ENCODE measurements around the gene B4GALT6. TPM values are rescaled to one million over a fixed set of nuclear protein-coding genes. Genes with fewer than 3 reads are reported as not detected.

B4GALT6 gene
- total RNA-seq, 1 experiment from 2014 or later: 22.4 TPM

- H3K4me1 ChIP-seq: peaks cover 59% of the 10 kb centered on the region
- Mint-ChIP-seq H3K27me3 (ENCODE audit: insufficient read depth, unreplicated experiment) (no peaks in the 10 kb centered on the region), H3K36me3 (ENCODE audit: insufficient read depth, unreplicated experiment) (peaks cover 10% of the 10 kb centered on the region), H3K9me3 (ENCODE audit: unreplicated experiment) (no peaks in the 10 kb centered on the region), H3K4me3 (ENCODE audit: unreplicated experiment) (no peak overlapping the region), H3K27ac (ENCODE audit: unreplicated experiment) (peak overlapping the region; percentile 33), H3K4me1 (ENCODE audit: low read depth, unreplicated experiment) (peaks cover 29% of the 10 kb centered on the region)
- ChIA-PET CTCF (interaction anchor here (1.5 kb wide), 1 partner anchor 222 kb away, joined by 4 read pairs; no protein-coding TSS in a partner anchor), POLR2A (no interaction called here)
- H3K36me3 ChIP-seq (ENCODE audit: control insufficient read depth, insufficient read depth, low read length): no peaks in the 10 kb centered on the region
- no peak overlapping the region for H3K4me3 ChIP-seq (ENCODE audit: low read depth, low read length)
- BruUV-seq (replicated peaks): no TSS peak
- H3K9me3 ChIP-seq: no peaks in the 10 kb centered on the region
- H3K27me3 ChIP-seq (replicated peaks; ENCODE audit: control insufficient read depth, insufficient read depth, low read length): no peaks in the 10 kb centered on the region
- intact Hi-C loops (cut with micrococcal nuclease; ENCODE audit: unreplicated experiment): loop anchor here (2.0 kb wide), 1 partner anchor 60 kb away; no protein-coding TSS in a partner anchor
- no peak for DNase-seq
- TF ChIP-seq, protein P1, sequence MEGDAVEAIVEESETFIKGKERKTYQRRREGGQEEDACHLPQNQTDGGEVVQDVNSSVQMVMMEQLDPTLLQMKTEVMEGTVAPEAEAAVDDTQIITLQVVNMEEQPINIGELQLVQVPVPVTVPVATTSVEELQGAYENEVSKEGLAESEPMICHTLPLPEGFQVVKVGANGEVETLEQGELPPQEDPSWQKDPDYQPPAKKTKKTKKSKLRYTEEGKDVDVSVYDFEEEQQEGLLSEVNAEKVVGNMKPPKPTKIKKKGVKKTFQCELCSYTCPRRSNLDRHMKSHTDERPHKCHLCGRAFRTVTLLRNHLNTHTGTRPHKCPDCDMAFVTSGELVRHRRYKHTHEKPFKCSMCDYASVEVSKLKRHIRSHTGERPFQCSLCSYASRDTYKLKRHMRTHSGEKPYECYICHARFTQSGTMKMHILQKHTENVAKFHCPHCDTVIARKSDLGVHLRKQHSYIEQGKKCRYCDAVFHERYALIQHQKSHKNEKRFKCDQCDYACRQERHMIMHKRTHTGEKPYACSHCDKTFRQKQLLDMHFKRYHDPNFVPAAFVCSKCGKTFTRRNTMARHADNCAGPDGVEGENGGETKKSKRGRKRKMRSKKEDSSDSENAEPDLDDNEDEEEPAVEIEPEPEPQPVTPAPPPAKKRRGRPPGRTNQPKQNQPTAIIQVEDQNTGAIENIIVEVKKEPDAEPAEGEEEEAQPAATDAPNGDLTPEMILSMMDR (IDR thresholded peaks at IDR 0.05; ENCODE audit: insufficient read depth in 1 of 2, low read depth in 1 of 2, low read length in 1 of 2, severe bottlenecking in 1 of 2, unreplicated experiment in 1 of 2): no peak
Observed at GRCh38 chr18:31646332-31647126, 37.9 kb downstream of the B4GALT6 start.

DNA sequence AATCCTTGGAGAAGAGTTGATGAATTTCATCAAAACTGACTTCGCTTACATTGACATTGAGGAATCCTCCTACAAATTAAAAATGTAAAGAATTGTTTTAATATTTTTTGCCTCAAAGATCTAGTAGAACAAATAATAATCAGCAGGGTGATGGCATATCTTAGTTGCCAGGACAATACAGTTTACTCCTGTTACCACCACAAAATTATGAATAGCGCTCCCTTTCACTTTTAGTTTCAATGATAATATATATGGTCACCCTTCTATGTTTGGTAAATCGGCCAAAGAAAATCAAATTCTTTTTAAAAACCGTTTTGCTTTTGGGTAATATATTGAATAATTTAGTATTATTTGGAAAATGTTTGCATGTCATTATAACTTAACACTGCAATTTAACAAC, 39.0 kb downstream of the B4GALT6 start:
- Histone ChIP-seq H3K36me3 (ENCODE audit: control insufficient read depth, insufficient read depth, low read length) (no peaks in the 10 kb centered on the region), H3K27me3 (replicated peaks; ENCODE audit: control insufficient read depth, insufficient read depth, low read length) (no peaks in the 10 kb centered on the region), H3K4me1 (peaks cover 53% of the 10 kb centered on the region), H3K9me3 (no peaks in the 10 kb centered on the region), H3K4me3 (ENCODE audit: low read depth, low read length) (no peak overlapping the region)
- H3K27ac Mint-ChIP-seq (ENCODE audit: unreplicated experiment): no peak overlapping the region
- ChIA-PET POLR2A (no interaction called here), CTCF (no interaction called here)
- H3K9me3 Mint-ChIP-seq (ENCODE audit: unreplicated experiment): no peaks in the 10 kb centered on the region
- intact Hi-C loops (cut with micrococcal nuclease; ENCODE audit: unreplicated experiment): no loop called here
- peaks cover 5% of the 10 kb centered on the region for H3K36me3 Mint-ChIP-seq (ENCODE audit: insufficient read depth, unreplicated experiment)
- no peak overlapping the region for H3K4me3 Mint-ChIP-seq (ENCODE audit: unreplicated experiment)
- H3K27me3 Mint-ChIP-seq (ENCODE audit: insufficient read depth, unreplicated experiment): no peaks in the 10 kb centered on the region
- no peak for DNase-seq
- TF ChIP-seq, protein P1 (IDR thresholded peaks at IDR 0.05; ENCODE audit: insufficient read depth in 1 of 2, low read depth in 1 of 2, low read length in 1 of 2, severe bottlenecking in 1 of 2, unreplicated experiment in 1 of 2): no peak
- BruUV-seq (replicated peaks): no TSS peak
- H3K4me1 Mint-ChIP-seq (ENCODE audit: low read depth, unreplicated experiment): peaks cover 21% of the 10 kb centered on the region

DNA sequence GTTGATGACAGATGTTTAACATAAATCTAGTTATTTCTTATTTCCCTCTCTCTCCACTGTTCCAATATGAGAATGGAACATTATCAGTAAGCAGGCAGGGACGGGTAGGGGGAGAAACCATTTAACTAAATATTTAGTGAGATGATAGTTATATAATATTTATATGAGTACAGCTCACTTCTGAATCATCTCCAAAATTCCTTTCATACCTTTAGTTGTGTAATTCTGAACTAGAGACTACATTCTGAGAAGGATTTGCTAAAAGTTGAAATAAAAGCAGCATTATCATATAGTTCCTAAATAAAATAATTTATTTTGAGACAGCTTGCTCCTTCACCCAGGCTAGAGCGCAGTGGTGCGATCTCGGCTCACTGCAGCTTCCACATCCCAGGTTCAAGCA, 41.4 kb downstream of the B4GALT6 start:
- H3K4me1 Mint-ChIP-seq (ENCODE audit: low read depth, unreplicated experiment): peaks cover 15% of the 10 kb centered on the region
- H3K27me3 Mint-ChIP-seq (ENCODE audit: insufficient read depth, unreplicated experiment): no peaks in the 10 kb centered on the region
- no peak overlapping the region for H3K4me3 Mint-ChIP-seq (ENCODE audit: unreplicated experiment)
- Histone ChIP-seq H3K4me3 (ENCODE audit: low read depth, low read length) (no peak overlapping the region), H3K4me1 (peaks cover 31% of the 10 kb centered on the region), H3K27me3 (replicated peaks; ENCODE audit: control insufficient read depth, insufficient read depth, low read length) (no peaks in the 10 kb centered on the region), H3K36me3 (ENCODE audit: control insufficient read depth, insufficient read depth, low read length) (no peaks in the 10 kb centered on the region), H3K9me3 (no peaks in the 10 kb centered on the region)
- no peaks in the 10 kb centered on the region for H3K36me3 Mint-ChIP-seq (ENCODE audit: insufficient read depth, unreplicated experiment)
- H3K27ac Mint-ChIP-seq (ENCODE audit: unreplicated experiment): no peak overlapping the region
- no TSS peak for BruUV-seq (replicated peaks)
- DNase-seq: no peak
- CTCF ChIA-PET: no interaction called here
- TF ChIP-seq, protein P1 (IDR thresholded peaks at IDR 0.05; ENCODE audit: insufficient read depth in 1 of 2, low read depth in 1 of 2, low read length in 1 of 2, severe bottlenecking in 1 of 2, unreplicated experiment in 1 of 2): no peak
- intact Hi-C loops (cut with micrococcal nuclease; ENCODE audit: unreplicated experiment): no loop called here
- POLR2A ChIA-PET: no interaction called here
- no peaks in the 10 kb centered on the region for H3K9me3 Mint-ChIP-seq (ENCODE audit: unreplicated experiment)

Data from Caco-2 (cell line).